ENCODE results near the gene SLC25A48.

SLC25A48 gene

GRCh38 chr5:135859641-135860040 is 25.2 kb downstream of the SLC25A48 start:
- no peak for DNase-seq (ENCODE audit: low spot score)

- no peak for DNase-seq (ENCODE audit: low spot score)
Observed at GRCh38 chr5:135861641-135862040, 27.2 kb downstream of the SLC25A48 start.

- DNase-seq (ENCODE audit: low spot score): no peak
Observed at GRCh38 chr5:135862086-135862485, 27.6 kb downstream of the SLC25A48 start.

DNA sequence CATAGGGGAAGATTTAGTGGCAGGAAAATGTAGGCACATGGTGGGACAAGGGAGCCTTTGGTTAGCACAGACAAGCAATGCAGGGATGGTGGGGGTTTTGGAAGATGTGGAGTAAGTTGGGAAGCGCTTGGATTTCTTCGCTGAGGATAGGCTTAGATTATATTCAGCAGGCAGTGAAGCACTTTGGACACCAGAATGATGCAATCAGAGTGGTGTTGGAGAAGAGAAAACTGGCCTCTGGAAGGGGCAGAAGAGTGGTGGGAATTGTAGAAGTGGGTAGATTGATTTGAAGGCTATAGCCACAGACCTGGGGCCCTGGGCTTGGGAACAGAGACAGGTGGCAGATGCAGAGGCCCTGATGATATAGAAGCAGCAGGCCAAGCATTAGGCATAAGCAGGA is 28.3 kb downstream of the SLC25A48 start:
- no peak for DNase-seq (ENCODE audit: low spot score)

DNA sequence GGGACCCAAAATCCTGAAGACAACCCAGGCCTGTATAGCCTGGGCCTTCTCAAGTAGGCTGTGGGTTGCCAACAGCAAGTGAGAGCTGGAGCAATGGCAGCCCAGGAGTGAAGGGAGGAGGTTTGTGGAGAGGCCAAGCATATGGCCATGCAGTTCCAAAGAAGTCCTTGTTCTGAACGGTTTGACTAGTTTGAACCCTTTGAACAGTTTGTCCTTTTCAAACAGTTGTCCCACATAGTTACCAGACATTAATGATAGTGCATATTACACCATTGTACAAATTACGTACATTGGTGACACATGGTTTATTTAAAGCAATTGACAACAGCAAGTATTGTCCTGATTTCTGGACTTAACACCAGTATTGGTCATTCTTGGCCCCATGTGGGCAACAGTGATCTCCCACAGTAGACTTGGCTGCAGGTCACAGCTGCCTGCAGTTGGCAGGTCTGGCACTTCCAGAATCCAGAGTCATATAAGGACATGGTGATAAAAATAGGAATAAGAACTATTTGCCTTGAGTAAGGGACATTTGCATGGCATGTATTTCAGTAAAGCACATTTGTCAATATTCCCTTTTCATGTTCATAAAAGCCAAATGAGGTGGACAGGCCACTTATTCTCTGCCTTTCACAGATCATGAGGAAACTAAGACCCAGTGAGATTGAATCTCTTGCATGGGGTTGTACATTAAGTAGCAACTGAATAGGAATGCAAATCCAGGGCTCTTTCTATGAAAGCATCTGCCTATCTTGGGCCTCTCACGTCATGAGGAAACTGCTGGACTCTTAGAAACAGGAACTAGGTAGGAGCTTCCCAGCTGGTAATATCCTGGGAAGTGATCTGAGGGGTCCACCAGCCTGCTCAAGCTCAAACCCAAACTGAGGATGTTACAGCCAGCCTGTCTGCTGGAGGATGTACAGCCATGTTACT is 30.3 kb downstream of the SLC25A48 start:
- no peak for DNase-seq (ENCODE audit: low spot score)

DNA sequence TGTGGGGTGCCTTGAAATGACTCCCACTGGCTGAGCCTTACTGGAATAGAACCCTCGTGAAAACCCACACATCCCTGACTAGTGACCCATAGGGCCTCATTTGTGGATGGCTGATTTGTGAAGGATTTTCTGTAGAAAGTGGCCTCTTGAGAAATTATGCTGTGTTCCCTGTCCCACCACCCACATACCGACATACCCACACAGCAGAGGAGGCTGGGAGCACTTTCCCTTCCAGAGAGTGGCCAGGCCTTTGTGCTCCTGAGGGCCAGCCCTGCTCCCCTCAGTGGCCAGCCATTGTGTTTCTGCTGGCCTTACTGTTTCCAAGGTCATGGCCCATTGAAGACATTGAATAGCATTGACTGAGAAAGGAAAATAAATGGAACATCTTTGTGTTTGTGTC is 31.6 kb downstream of the SLC25A48 start:
- no peak for DNase-seq (ENCODE audit: low spot score)

DNA sequence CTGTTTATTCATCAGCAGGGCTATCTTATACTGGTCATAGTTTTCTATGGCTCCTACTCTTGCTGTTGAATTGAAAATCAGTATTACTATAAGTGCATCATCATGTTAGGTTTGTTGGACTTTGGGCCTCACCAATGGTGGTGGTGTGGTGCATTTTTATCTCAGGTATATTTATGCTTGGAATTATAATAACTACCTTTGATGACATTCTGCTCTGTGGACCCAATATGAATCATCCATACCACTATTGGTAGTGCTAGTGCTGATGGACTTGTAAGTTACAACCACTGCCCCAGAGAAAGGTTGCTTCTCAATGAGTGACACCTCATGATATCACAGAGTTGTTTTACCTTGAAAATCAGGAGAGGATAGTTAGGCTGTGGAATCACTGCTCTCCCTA is 33.1 kb downstream of the SLC25A48 start:
- DNase-seq (ENCODE audit: low spot score): no peak

GRCh38 chr5:135868681-135869080 is 34.2 kb downstream of the SLC25A48 start:
- DNase-seq (ENCODE audit: low spot score): no peak

DNA sequence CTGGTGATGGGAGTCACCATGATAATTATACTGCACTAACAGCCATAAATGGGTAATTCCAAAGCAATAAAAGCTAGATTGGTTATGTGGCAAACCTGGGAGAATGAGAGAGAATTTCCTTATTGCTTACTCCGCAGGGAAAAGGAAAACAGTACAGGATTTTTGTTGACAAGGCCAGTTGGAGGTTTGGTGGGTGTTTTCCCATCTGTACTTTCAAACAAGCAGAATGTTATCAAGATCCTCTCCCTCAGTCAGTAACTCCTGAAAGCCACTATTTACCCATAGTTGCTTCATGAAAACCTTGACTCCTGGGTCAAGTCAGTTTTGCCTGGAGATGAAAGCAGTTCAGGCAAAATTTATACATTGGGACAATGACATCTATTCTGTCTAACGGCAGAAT is 34.8 kb downstream of the SLC25A48 start:
- no peak for DNase-seq (ENCODE audit: low spot score)

DNA sequence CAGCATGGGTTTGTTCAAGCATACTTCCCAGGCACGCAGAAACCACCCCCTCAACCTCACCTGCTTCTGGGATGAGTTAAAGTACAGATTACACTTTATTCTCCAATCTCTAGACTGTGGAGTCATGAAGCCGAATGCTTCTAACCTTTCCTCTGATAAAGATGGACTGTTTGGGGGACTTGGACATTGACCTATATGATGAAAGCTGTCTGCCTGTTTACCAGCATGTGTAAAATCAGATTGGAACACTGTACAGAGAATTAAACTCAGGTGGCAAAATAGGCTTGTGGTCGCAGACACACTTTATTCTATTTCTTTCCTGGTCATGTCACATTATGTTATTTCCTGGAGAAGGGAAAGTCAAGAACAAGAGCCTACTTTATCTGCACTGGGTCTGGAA is 35.5 kb downstream of the SLC25A48 start:
- DNase-seq (ENCODE audit: low spot score): no peak

DNA sequence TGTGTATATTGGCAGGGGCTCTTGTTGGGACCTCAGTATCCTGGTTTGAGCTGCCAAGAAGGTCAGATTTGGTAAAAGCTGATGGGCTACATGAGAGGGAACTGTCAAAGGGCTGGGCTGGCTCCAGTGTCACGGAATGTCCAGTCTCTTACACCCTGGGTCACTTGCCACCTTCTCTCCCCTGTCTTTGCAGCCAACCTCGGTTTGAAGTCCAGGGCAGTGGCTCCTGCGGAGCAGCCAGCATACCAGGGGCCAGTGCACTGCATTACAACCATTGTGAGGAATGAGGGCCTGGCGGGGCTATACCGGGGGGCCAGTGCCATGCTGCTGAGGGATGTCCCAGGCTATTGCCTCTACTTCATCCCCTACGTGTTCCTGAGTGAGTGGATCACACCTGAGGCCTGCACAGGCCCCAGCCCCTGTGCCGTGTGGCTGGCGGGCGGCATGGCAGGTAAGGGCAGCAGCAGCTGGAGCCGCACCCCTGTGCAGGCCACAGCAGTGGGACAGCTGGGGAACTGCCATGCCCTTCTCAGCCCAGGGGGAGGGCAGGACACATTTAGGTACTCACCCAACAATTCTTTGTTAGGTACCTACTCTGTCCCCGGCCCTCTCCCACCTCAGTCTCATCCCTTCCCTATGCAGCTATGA is 36.9 kb downstream of the SLC25A48 start:
- no peak for DNase-seq (ENCODE audit: low spot score)

- no peak for DNase-seq (ENCODE audit: low spot score)
Observed at GRCh38 chr5:135873831-135874230, 39.4 kb downstream of the SLC25A48 start.

DNA sequence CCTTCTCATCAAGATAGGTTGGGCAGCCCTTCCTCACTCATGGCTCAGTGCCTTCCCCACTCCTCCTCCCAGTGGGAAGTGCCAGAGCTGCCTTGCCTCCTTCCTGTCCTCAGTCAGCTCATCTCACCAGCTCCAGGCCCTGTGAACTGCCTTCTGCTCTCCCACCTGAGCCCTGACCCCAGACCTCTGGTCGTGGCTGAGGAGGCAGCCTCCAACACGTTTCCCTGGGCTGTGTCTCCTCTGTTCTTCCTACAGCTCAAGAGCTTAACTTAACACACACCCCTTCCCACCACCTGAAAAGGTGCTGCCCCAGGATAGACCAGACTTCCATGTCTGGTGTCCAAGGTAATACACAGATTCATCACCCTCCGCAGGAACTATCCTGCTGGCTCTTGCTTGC is 40.0 kb downstream of the SLC25A48 start:
- no peak for DNase-seq (ENCODE audit: low spot score)

DNA sequence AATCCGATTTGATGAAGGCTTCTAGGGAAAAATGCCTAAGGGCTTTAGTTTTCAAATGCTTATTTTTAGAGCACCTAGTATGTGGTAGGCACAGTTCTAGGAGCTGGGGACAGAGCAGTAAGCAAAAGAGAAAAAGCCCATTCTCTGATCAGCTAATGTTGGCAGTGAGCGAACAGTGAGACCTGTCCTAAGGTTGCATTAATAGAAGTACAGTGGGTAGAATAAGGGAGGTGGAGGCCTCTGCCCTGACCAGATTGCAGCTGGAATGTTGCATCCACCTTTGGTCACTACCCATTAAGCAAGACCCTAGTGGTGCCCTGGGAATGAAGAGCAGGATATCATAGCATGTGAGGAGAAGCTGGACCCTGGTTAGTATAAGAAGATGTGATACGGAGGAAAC is 41.1 kb downstream of the SLC25A48 start:
- no peak for DNase-seq (ENCODE audit: low spot score)

- no peak for DNase-seq (ENCODE audit: low spot score)
Observed at GRCh38 chr5:135876146-135876545, 41.7 kb downstream of the SLC25A48 start.

DNA sequence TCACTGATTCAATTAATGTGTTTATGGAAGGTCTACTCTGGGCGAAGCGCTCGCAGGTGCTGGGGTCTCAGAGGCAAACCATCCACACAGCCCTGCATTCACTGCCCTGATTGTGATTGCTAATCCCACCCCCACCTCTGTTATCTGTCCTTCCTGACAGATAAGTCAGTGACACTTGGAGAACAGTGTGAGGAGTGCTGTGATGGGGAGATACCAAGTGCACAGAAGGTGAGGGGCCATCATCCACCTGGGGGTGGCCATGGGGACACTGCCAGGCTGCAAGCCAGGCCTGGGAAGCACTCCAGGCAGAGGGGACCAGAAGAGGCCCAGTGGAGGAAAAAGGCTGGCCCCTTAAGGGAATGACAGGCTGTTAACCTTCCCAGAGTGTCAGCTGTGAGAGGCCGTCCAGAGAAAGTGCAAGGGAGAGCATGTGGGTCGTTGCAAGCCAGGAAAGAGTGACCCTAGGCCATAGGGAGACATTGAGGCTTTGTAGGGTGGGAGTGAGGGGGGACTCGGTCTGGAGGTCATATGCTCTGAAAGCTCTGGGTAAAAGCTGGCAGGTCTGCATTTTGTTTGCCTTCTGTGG is 43.2 kb downstream of the SLC25A48 start:
- no peak for DNase-seq (ENCODE audit: low spot score)

DNA sequence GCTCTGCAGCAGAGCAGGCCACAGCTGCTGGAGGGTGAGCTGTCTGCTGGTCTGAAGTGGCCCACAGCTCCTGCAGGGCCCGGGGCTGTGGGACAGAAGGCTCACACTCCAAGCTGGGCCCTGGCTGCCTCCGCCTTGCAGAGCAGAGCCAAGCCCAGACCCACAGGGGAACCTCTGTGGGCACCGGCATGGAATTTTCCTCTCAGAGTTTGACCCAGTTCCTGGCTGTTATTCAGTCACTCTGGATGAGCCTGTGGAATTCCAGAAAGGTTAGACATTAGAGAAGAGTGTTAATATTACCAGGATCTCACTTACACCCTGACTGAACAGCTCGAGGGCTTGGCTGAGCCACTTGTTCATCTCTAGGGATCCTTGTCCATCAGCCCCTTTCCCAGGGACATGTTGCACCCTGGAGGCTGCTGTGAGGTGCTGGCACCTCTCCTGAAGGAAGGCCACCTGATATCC is 43.7 kb downstream of the SLC25A48 start:
- no peak for DNase-seq (ENCODE audit: low spot score)

- DNase-seq (ENCODE audit: low spot score): no peak
Observed at GRCh38 chr5:135879591-135879990, 45.1 kb downstream of the SLC25A48 start.

DNA sequence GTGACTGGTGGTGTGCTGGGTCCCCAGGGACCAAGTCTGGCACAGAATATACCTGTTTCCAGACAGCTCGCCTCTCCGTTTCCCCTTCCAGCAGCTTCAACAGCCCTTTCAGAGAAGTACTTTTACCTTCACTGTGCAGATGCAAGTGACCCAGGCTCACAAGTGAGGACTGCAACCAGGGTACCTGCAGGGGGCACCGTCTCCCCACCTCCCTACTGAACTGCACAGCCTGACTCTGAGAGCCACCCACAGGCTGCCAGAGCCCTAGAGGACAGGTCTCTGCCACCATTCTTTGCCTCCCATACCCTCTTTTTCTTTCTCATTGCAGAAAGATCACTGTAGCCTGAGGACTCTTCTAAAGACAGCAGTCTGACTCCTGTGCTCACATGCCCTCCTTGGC is 45.8 kb downstream of the SLC25A48 start:
- no peak for DNase-seq (ENCODE audit: low spot score)

DNA sequence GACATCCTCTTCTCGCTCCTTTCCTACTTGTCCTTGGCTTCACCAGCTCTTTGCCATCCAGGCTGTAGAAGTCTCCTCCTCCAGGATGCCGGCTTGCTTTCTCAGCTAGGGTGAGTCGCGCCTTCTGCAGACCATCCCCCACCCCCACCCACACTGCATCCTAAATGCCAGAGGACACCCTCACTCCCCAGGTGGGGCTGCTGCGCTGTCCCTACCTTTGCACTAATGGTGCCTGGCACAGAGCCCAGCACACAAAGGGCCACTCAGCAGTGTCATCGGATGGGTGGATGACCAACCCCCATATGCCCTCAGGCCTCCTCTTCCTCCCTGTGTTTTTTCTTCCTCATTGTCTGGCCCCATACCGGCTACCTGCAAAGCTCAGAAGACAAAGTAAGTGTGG is 46.3 kb downstream of the SLC25A48 start:
- DNase-seq (ENCODE audit: low spot score): no peak

DNA sequence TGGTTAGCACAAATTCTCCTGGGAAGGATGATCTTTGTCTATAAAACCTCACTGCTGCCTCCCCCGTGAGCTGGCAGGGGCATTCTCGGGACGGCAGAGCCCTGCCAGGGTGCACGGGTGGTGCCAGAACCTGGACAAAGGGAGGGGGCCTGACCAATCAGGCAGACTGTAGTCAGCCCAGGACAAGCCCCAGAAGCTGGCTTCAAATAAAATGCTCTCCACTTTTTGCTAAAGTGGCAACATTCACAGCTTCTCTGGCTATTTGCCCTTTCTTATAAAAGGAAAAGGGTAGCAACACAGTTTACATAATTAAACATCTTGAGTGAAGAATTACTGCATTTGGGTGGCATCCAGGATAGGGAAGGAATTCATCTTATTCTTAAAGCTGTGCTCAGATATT is 46.8 kb downstream of the SLC25A48 start:
- no peak for DNase-seq (ENCODE audit: low spot score)

GRCh38 chr5:135881819-135882218 is 47.4 kb downstream of the SLC25A48 start:
- DNase-seq (ENCODE audit: low spot score): no peak

DNA sequence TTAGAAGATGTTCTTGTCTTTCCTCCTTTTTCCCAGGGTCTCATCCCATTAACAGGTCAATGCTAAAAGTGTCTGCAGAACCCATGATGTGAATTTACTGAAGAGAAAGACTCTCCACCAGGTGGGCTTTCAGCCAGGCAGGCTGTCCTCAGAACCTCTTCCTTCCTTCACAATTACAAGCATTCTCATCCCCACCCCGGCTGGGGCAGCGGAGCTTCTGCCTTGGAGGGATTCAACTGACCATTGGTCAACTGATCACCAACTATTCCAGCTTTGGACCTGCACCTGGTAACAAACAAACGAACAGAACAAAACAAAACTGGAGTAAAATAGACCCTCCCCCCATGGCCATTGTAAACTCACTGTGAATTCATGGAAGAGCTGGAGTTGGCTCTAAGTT is 48.6 kb downstream of the SLC25A48 start:
- DNase-seq (ENCODE audit: low spot score): no peak

Data from hematopoietic multipotent progenitor cell treated with erythropoietin and hydrocortisone succinate and interleukin-3 and kit ligand, for 17 days (in vitro differentiated cells).